K562 (cell line): Measurements from ENCODE around the gene ZNRF3. TPM values are rescaled to one million over a fixed set of nuclear protein-coding genes. Genes with fewer than 3 reads are reported as not detected.

Experiments
- ATAC-seq: fragments of 200-7000 bp; cut with Tn5 transposase; 3 replicates; pipeline ENCODE4 v1.9.1; 2020; ENCODE audit warnings: moderate library complexity
- BruUV-seq: library from RNA; stranded (reverse); fragments of 400-500 nt; replicated peaks from 2 replicates; lab custom pipeline; 2021; lab: Mats Ljungman, UMichigan
- CTCF ChIA-PET: fragments of 300-600 bp; formaldehyde crosslinking; extraction: SDS; loops from one replicate; lab custom pipeline; 2021; ENCODE audit warnings: low intra/inter-chr PET ratio; lab: Yijun Ruan, JAX
- POLR2A ChIA-PET: fragments of 300-600, 350-650 bp; sonication (Branson Sonifier 250); formaldehyde crosslinking; extraction: SDS; loops from one replicate; lab custom pipeline; 2021; ENCODE audit warnings: antibody characterized with exemption, inconsistent platforms; lab: Yijun Ruan, JAX
- DNase-seq, 4 experiments: peaks; one replicate each; pipeline versions ENCODE4 v3.0.0 to v3.0.0-alpha.2; 2011 to 2018; ENCODE audit warnings: low spot score in 3 of 4, mixed read lengths in 3 of 4; ENCODE audit errors: extremely low read depth in 1 of 4
- FAIRE-seq: peaks from 2 replicates; lab custom pipeline; 2011; peaks lifted over from hg19 to GRCh38; lab: Jason Lieb, UNC
- H2AFZ ChIP-seq: 2 replicates; pipeline ENCODE4 v1.6.0; 2011; ENCODE audit warnings: low read depth, low read length, control low read depth, inconsistent platforms
- H3K27ac ChIP-seq: fragments of 200-600 bp; 3 replicates; pipeline ENCODE4 v1.8.0; 2011; ENCODE audit warnings: low read depth, mild to moderate bottlenecking, control low read depth, inconsistent platforms, low read length, moderate library complexity, mixed read lengths; ENCODE audit errors: extremely low read depth
- H3K27me3 ChIP-seq, 2 experiments: fragments of 300-600 bp in 1 of 2; 2 replicates in 1 of 2; 3 replicates in 1 of 2; pipeline versions ENCODE4 v1.6.0 to v1.8.0; 2011; ENCODE audit warnings: inconsistent platforms in 2 of 2, low read length in 2 of 2, mild to moderate bottlenecking in 1 of 2, mixed read lengths in 1 of 2, moderate library complexity in 1 of 2; ENCODE audit not compliant: control insufficient read depth in 2 of 2, insufficient read depth in 2 of 2
- H3K36me3 ChIP-seq: fragments of 300-600 bp; 3 replicates; pipeline ENCODE4 v1.8.0; 2011; ENCODE audit warnings: mild to moderate bottlenecking, low read length, inconsistent platforms; ENCODE audit not compliant: control insufficient read depth, insufficient read depth
- H3K4me1 ChIP-seq, 2 experiments: fragments of 200-600 bp in 1 of 2; replicated peaks in 1 of 2; 2 replicates in 1 of 2; 3 replicates in 1 of 2; pipeline versions ENCODE4 v1.5.1 to v1.8.0; 2011; ENCODE audit warnings: inconsistent platforms in 2 of 2, low read length in 2 of 2, mild to moderate bottlenecking in 1 of 2, mixed read lengths in 1 of 2, moderate library complexity in 1 of 2; ENCODE audit not compliant: control insufficient read depth in 2 of 2, insufficient read depth in 2 of 2
- H3K4me2 ChIP-seq: 2 replicates; pipeline ENCODE4 v1.6.1; 2011; ENCODE audit warnings: low read length, control low read depth, inconsistent platforms, mixed read lengths; ENCODE audit not compliant: insufficient read depth
- H3K4me3 ChIP-seq: fragments of 200-600 bp; sonication (generic), shearing (Covaris generic); 2 replicates; pipeline ENCODE4 v1.5.1; 2016; ENCODE audit warnings: control low read depth, inconsistent platforms
- H3K79me2 ChIP-seq: fragments of 200-600 bp; 3 replicates; pipeline ENCODE4 v1.8.0; 2011; ENCODE audit warnings: low read length, inconsistent platforms; ENCODE audit not compliant: control insufficient read depth, insufficient read depth
- H3K9ac ChIP-seq, 2 experiments: 2 replicates each; pipeline versions ENCODE4 v1.6.0 to v1.6.1; 2011; ENCODE audit warnings: low read depth in 2 of 2, low read length in 2 of 2, control low read depth in 1 of 2, inconsistent platforms in 1 of 2, mild to moderate bottlenecking in 1 of 2, mixed read lengths in 1 of 2; ENCODE audit not compliant: insufficient read depth in 1 of 2
- H3K9me1 ChIP-seq: one replicate; pipeline ENCODE4 v1.6.0; 2011; ENCODE audit warnings: inconsistent platforms, mild to moderate bottlenecking, low read length, moderate library complexity; ENCODE audit not compliant: control insufficient read depth, insufficient read depth
- H3K9me3 ChIP-seq: replicated peaks from 2 replicates; pipeline ENCODE4 v1.5.1; 2011; ENCODE audit warnings: low read depth, low read length, inconsistent platforms; ENCODE audit not compliant: control insufficient read depth, insufficient read depth
- H4K20me1 ChIP-seq: replicated peaks from 2 replicates; pipeline ENCODE4 v1.6.1; 2011; ENCODE audit warnings: low read length, inconsistent platforms, mixed read lengths; ENCODE audit not compliant: control insufficient read depth, insufficient read depth
- CBX2 ChIP-seq: fragments of 200-600 bp; sonication (generic); IDR thresholded peaks from one replicate; pipeline ENCODE4 v1.6.1; 2012; ENCODE audit warnings: mild to moderate bottlenecking, low read length, inconsistent platforms; ENCODE audit not compliant: insufficient read depth, poor library complexity, severe bottlenecking
- CC2D1A ChIP-seq: fragments of 450-650 bp; IDR thresholded peaks from 2 replicates; pipeline ENCODE4 v1.6.1; 2017; ENCODE audit warnings: mild to moderate bottlenecking
- CTBP1 ChIP-seq: fragments of 450-650 bp; IDR thresholded peaks from 2 replicates; pipeline ENCODE4 v1.6.1; 2016; ENCODE audit warnings: borderline replicate concordance
- EWSR1 ChIP-seq: fragments of 450-650 bp; IDR thresholded peaks from 2 replicates; pipeline ENCODE4 v1.6.1; 2018; ENCODE audit warnings: borderline replicate concordance, mild to moderate bottlenecking, low read depth, moderate library complexity; ENCODE audit not compliant: partially characterized antibody
- HCFC1 ChIP-seq: IDR thresholded peaks from 2 replicates; pipeline ENCODE4 v1.6.1; 2012; ENCODE audit warnings: low read depth, low read length, improper control_type of control experiment
- JUNB ChIP-seq: fragments of 450-650 bp; formaldehyde crosslinking; conservative IDR thresholded peaks from 2 replicates; pipeline ENCODE4 v1.4.0; 2020; ENCODE audit warnings: mild to moderate bottlenecking
- TCF7 ChIP-seq: sonication (generic); IDR thresholded peaks from 2 replicates; pipeline ENCODE4 v1.6.1; 2016; ENCODE audit warnings: antibody characterized with exemption, borderline replicate concordance
- ZNF143 ChIP-seq: sonication (generic); formaldehyde crosslinking; IDR thresholded peaks from 2 replicates; pipeline ENCODE4 v1.9.0; 2022; ENCODE audit warnings: mild to moderate bottlenecking, missing genetic modification reagents
- ZNF239 ChIP-seq: fragments of 250-450 bp; sonication (Bioruptor Pico); IDR thresholded peaks from 2 replicates; pipeline ENCODE4 v1.4.0; 2020; ENCODE audit warnings: mild to moderate bottlenecking
- ZNF584 ChIP-seq: fragments of 200-800 bp; sonication (Bioruptor generic); IDR thresholded peaks from 2 replicates; pipeline ENCODE4 v1.6.1; 2016; ENCODE audit warnings: low read depth, mild to moderate bottlenecking, missing genetic modification characterization, missing compliant biosample characterization
- ZNF717 ChIP-seq: fragments of 250-450 bp; sonication (Bioruptor Pico); IDR thresholded peaks from 2 replicates; pipeline ENCODE4 v1.5.0; 2021
- in situ Hi-C: fragments of 300-500 bp; cut with MboI; formaldehyde crosslinking; loops from 4 replicates; pipeline ENCODE4 v1.15.0; 2018; ENCODE audit warnings: inconsistent platforms, mixed read lengths
- intact Hi-C: fragments of 100-400 bp; cut with micrococcal nuclease; formaldehyde crosslinking; loops from 2 replicates; pipeline ENCODE4 v1.14.2; 2022
- polyA plus RNA-seq, 8 experiments: library from polyadenylated mRNA; depleted of rRNA in 4 of 8; stranded (reverse) in 5 of 8; unstranded in 3 of 8; fragments of >200 nt; fragmentation: Nextera tagmentation in 2 of 8; fragmentation: Illumina TruSeq in 1 of 8; extraction: Ambion mirVana in 2 of 8; extraction: Trizol in 1 of 8; gene quantifications; 2 replicates each; pipeline versions ENCODE4 v1.2.1 to v1.2.3, GENCODE V29; 2011 to 2014; ENCODE audit warnings: inconsistent platforms in 1 of 8, missing spikeins in 1 of 8
- total RNA-seq, 7 experiments: library from RNA; depleted of rRNA in 6 of 7; stranded (reverse); fragments of >200 nt in 6 of 7; fragmentation: Illumina TruSeq in 2 of 7; extraction: Trizol in 2 of 7; gene quantifications; 2 replicates each; pipeline versions ENCODE4 v1.2.1 to v1.2.3, GENCODE V29; 2011 to 2021; ENCODE audit warnings: low replicate concordance in 1 of 7
- TF ChIP-seq, protein P1 (sequence below): sonication (generic); formaldehyde crosslinking; IDR thresholded peaks from 2 replicates; pipeline ENCODE4 v1.8.0; 2022; ENCODE audit warnings: mild to moderate bottlenecking, low read depth, missing genetic modification reagents

ZNRF3 gene
- total and polyA plus RNA-seq, 9 of the 15 experiments (the other 6 are each of a cell fraction or from before 2014, with no cell fraction given) = 0.41 to 5.9 (median 1.7) TPM

GRCh38 chr22:28967163-28967665 lies 83.8 kb downstream of the ZNRF3 start (continued):
- TF ChIP-seq CBX2 = no peak
- no peak for TF ChIP-seq TCF7
- no peak for TF ChIP-seq ZNF584
- TF ChIP-seq JUNB (CRISPR knock-in tag) = no peak
- no peak for TF ChIP-seq CTBP1
- TF ChIP-seq ZNF143 = no peak
- no peak for TF ChIP-seq ZNF717 (CRISPR knock-in tag)

DNA sequence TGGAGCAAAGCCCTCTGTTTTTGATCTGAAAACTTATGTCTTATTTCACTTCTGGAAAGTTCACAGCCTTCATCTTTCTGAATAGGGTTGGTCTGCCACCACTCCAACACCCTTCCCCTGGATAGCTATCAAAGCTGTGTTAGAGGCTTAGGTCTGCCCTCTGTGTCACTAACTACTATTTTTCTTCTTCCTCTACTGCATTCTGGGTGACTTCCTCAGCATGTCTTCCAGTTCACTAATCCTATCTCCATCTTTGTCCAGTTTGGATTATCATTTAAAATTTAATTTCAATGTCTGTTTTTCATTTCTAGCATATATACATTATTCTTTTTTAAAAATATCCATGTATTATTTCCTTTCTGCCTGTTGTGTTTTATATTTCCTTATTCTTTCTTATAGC lies 84.6 kb downstream of the ZNRF3 start:
- no peak for DNase-seq
- in situ Hi-C loops (no loop called here), intact Hi-C loops (no loop called here)
- Histone ChIP-seq H3K9me1 (no peaks in the 10 kb centered on the region), H3K27ac (no peak overlapping the region), H3K4me3 (no peak overlapping the region), H3K27me3 (no peaks in the 10 kb centered on the region), H4K20me1 (peaks cover 1% of the 10 kb centered on the region; the same call in 1 of the 2 replicates), H3K4me2 (no peak overlapping the region), H3K36me3 (no peaks in the 10 kb centered on the region), H3K9me3 (no peaks in the 10 kb centered on the region), H3K9ac (no peak overlapping the region), H2AFZ (no peak overlapping the region), H3K79me2 (no peaks in the 10 kb centered on the region), H3K4me1 (no peaks in the 10 kb centered on the region)
- BruUV-seq = no TSS peak
- FAIRE-seq = no peak
- CTCF ChIA-PET = no interaction called here
- POLR2A ChIA-PET = no interaction called here
- TF ChIP-seq, protein P1, sequence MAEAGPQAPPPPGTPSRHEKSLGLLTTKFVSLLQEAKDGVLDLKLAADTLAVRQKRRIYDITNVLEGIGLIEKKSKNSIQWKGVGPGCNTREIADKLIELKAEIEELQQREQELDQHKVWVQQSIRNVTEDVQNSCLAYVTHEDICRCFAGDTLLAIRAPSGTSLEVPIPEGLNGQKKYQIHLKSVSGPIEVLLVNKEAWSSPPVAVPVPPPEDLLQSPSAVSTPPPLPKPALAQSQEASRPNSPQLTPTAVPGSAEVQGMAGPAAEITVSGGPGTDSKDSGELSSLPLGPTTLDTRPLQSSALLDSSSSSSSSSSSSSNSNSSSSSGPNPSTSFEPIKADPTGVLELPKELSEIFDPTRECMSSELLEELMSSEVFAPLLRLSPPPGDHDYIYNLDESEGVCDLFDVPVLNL = no peak
- TF ChIP-seq ZNF239 (no peak), EWSR1 (no peak), CC2D1A (no peak), HCFC1 (no peak)
- no peak for ATAC-seq
